ENCODE measurements around the gene CABLES2. TPM values are rescaled to one million over a fixed set of nuclear protein-coding genes. Genes with fewer than 3 reads are reported as not detected.

The CABLES2 gene
- total and polyA plus RNA-seq, 2 of the 4 experiments (the other 2 are of a cell fraction) = 1.4 to 5.1 TPM

GRCh38 chr20:62339647-62340062, 67.4 kb downstream of the CABLES2 start:
- Histone ChIP-seq H3K27me3 (ENCODE audit: control insufficient read depth, insufficient read depth, low read length) (no peaks in the 10 kb centered on the region), H4K5ac (ENCODE audit: low read depth, low read length) (no peak overlapping the region), H3K18ac (ENCODE audit: low read depth, low read length) (no peak overlapping the region), H3K23ac (ENCODE audit: low read depth, low read length) (no peak overlapping the region), H3K56ac (ENCODE audit: extremely low read depth, insufficient read depth, low read length) (no peak overlapping the region), H4K8ac (ENCODE audit: low read depth in 2 of 2, low read length in 2 of 2) (no peak overlapping the region), H2BK20ac (ENCODE audit: low read depth, low read length) (no peak overlapping the region), H2AK5ac (ENCODE audit: low read depth, low read length) (no peak overlapping the region), H3K9ac (ENCODE audit: low read depth, low read length) (no peak overlapping the region), H3K4me1 (ENCODE audit: control insufficient read depth, insufficient read depth, low read length) (no peaks in the 10 kb centered on the region), H2BK5ac (ENCODE audit: low read depth, low read length, poor library complexity, severe bottlenecking) (no peak overlapping the region), H2AFZ (replicated peaks; ENCODE audit: low read length, poor library complexity) (no peak overlapping the region), H3K9me3 (ENCODE audit: control insufficient read depth, insufficient read depth, low read length) (peaks cover 2% of the 10 kb centered on the region), H3K36me3 (ENCODE audit: control insufficient read depth, insufficient read depth, low read length) (peaks cover 16% of the 10 kb centered on the region; the same call in 1 of the 2 replicates), H3K4ac (ENCODE audit: low read depth, low read length) (no peak overlapping the region), H3K9me1 (ENCODE audit: insufficient read depth, low read length) (peaks cover 2% of the 10 kb centered on the region; the same call in 1 of the 2 replicates), H2BK15ac (ENCODE audit: low read depth, low read length) (no peak overlapping the region), H2AK9ac (replicated peaks; ENCODE audit: low read depth, low read length, poor library complexity) (no peak overlapping the region), H2BK120ac (ENCODE audit: low read depth, low read length) (no peak overlapping the region), H3K4me2 (ENCODE audit: low read depth, low read length) (no peak overlapping the region), H3K27ac (ENCODE audit: insufficient read depth, low read length) (no peak overlapping the region), H3K79me1 (ENCODE audit: low read depth in 1 of 2, low read length in 2 of 2) (no peaks in the 10 kb centered on the region), H3K14ac (replicated peaks; ENCODE audit: low read depth, low read length) (no peak overlapping the region), H3K4me3 (ENCODE audit: insufficient read depth, low read depth, low read length) (no peak overlapping the region), H4K91ac (ENCODE audit: insufficient read depth, low read depth, low read length) (no peak overlapping the region), H4K20me1 (ENCODE audit: insufficient read depth, low read length) (no peaks in the 10 kb centered on the region)
- dilution Hi-C loops (cut with HindIII; ENCODE audit: low sequenced_read_pairs, unreplicated experiment) (no loop called here), intact Hi-C loops (cut with micrococcal nuclease) (no loop called here), in situ Hi-C loops (cut with MboI; ENCODE audit: low sequenced_read_pairs) (no loop called here)
- DNase-seq = no peak
- 98% methylated on average over 11 of the region's 14 CpGs; no CpG with 5 or more reads in 1 of the 2 experiments for WGBS, 2 experiments (ENCODE audit: extremely low coverage in 2 of 2, insufficient read length in 1 of 2)
- no peak for TF ChIP-seq USF2 (IDR thresholded peaks at IDR 0.05; ENCODE audit: low read depth, low read length)
- no peak for TF ChIP-seq CEBPB (IDR thresholded peaks at IDR 0.05; ENCODE audit: low read depth, low read length)
- TF ChIP-seq RFX5 (IDR thresholded peaks at IDR 0.05; ENCODE audit: low read depth, low read length) = no peak
- no peak for TF ChIP-seq RCOR1 (IDR thresholded peaks at IDR 0.05; ENCODE audit: insufficient replicate concordance, low read length)
- ATAC-seq (ENCODE audit: low read depth) = no peak
- ChIA-PET POLR2A (ENCODE audit: unreplicated experiment) (no interaction called here), CTCF (no interaction called here)
- BruUV-seq (replicated peaks) = no TSS peak

Other genes starting within 250 kb of the CABLES2 start
- gene MTG2, start 224.3 kb downstream of the CABLES2 start, total RNA-seq (2012; rRNA removed) = 11.5 and 12.2 TPM in 2 replicates
- 23.9 and 25.2 TPM in 2 replicates for gene MTG2, start 224.3 kb downstream of the CABLES2 start, polyA plus RNA-seq (2012; rRNA removed)
- gene HRH3, start 187.0 kb downstream of the CABLES2 start, total RNA-seq (2012; rRNA removed) = not detected in 2 replicates
- gene HRH3, start 187.0 kb downstream of the CABLES2 start, polyA plus RNA-seq (2012; rRNA removed) = not detected in 2 replicates
- 27.6 and 28.6 TPM in 2 replicates for gene OSBPL2, start 168.8 kb downstream of the CABLES2 start, total RNA-seq (2012; rRNA removed)
- gene OSBPL2, start 168.8 kb downstream of the CABLES2 start, polyA plus RNA-seq (2012; rRNA removed) = 17.7 and 19.3 TPM in 2 replicates
- 96.9 and 103 TPM in 2 replicates for gene ADRM1, start 104.3 kb downstream of the CABLES2 start, total RNA-seq (2012; rRNA removed)
- 149 and 188 TPM in 2 replicates for gene ADRM1, start 104.3 kb downstream of the CABLES2 start, polyA plus RNA-seq (2012; rRNA removed)
- gene LAMA5, start 40.0 kb downstream of the CABLES2 start, total RNA-seq (2012; rRNA removed) = 0.56 and 0.90 TPM in 2 replicates
- 7.3 and 11.4 TPM in 2 replicates for gene LAMA5, start 40.0 kb downstream of the CABLES2 start, polyA plus RNA-seq (2012; rRNA removed)
- 2,710 and 3,846 TPM in 2 replicates for gene RPS21, start 20.2 kb downstream of the CABLES2 start, total RNA-seq (2012; rRNA removed)
- gene RPS21, start 20.2 kb downstream of the CABLES2 start, polyA plus RNA-seq (2012; rRNA removed) = 4,298 and 4,766 TPM in 2 replicates
- not detected in 2 replicates for gene RBBP8NL, start 20.3 kb upstream of the CABLES2 start, total RNA-seq (2012; rRNA removed)
- not detected in 2 replicates for gene RBBP8NL, start 20.3 kb upstream of the CABLES2 start, polyA plus RNA-seq (2012; rRNA removed)
- gene GATA5, start 68.7 kb upstream of the CABLES2 start, total RNA-seq (2012; rRNA removed) = not detected in 2 replicates
- not detected in 2 replicates for gene GATA5, start 68.7 kb upstream of the CABLES2 start, polyA plus RNA-seq (2012; rRNA removed)
- 0.56 and 0.72 TPM in 2 replicates for gene SLCO4A1, start 235.2 kb upstream of the CABLES2 start, total RNA-seq (2012; rRNA removed)
- gene SLCO4A1, start 235.2 kb upstream of the CABLES2 start, polyA plus RNA-seq (2012; rRNA removed) = 1.1 and 1.5 TPM in 2 replicates

All from IMR-90 (cell line).